Measurements from ENCODE around the gene UPB1. TPM values are rescaled to one million over a fixed set of nuclear protein-coding genes. Genes with fewer than 3 reads are reported as not detected.

The UPB1 gene
- total and polyA plus RNA-seq, 4 donors: 7.1 to 115 (median 58.8) TPM

- Histone ChIP-seq H3K4me3 (ENCODE audit: low read depth in 1 of 3, low read length in 3 of 3) (no peak overlapping the region), H3K9me3 (ENCODE audit: control insufficient read depth in 4 of 4, low read length in 3 of 4) (no peaks in the 10 kb centered on the region), H3K27me3 (ENCODE audit: control insufficient read depth in 4 of 4, insufficient read depth in 4 of 4, low read length in 3 of 4) (no peaks in the 10 kb centered on the region), H3K27ac (ENCODE audit: low read depth in 1 of 2, low read length in 2 of 2) (peak overlapping the region; percentile 81 to 88), H3K4me1 (ENCODE audit: control insufficient read depth in 4 of 4, insufficient read depth in 4 of 4, low read length in 3 of 4) (peaks cover 5 to 95% (median 74%) of the 10 kb centered on the region in 4 donors), H3K36me3 (ENCODE audit: control insufficient read depth in 4 of 4, insufficient read depth in 3 of 4, low read depth in 1 of 4, low read length in 3 of 4) (peaks cover 0 to 9% (median 0%) of the 10 kb centered on the region in 4 donors), H3K9ac (ENCODE audit: low read depth in 1 of 2, low read length in 2 of 2) (no peak overlapping the region)
- no peak for TF ChIP-seq GABPA (IDR thresholded peaks at IDR 0.05 in 1 of 2, conservative IDR thresholded peaks at IDR 0.05 in 1 of 2)
- no peak for TF ChIP-seq JUND (IDR thresholded peaks at IDR 0.05)
- TF ChIP-seq ATF3 (IDR thresholded peaks at IDR 0.05): no peak
- no peak for TF ChIP-seq MAX (IDR thresholded peaks at IDR 0.05)
- TF ChIP-seq RAD21 (IDR thresholded peaks at IDR 0.05): no peak
- no peak for TF ChIP-seq FOXA1 (IDR thresholded peaks at IDR 0.05)
- no peak for TF ChIP-seq REST (IDR thresholded peaks at IDR 0.05)
- TF ChIP-seq HNF4A (conservative IDR thresholded peaks at IDR 0.05): no peak
- no peak for TF ChIP-seq NR2F2 (IDR thresholded peaks at IDR 0.05)
- TF ChIP-seq HNF4G (IDR thresholded peaks at IDR 0.05): no peak
- TF ChIP-seq RXRA (IDR thresholded peaks at IDR 0.05): no peak
- 78% methylated on average over 7 of the region's 7 CpGs for WGBS
- no peak for DNase-seq (ENCODE audit: low spot score)
Observed at GRCh38 chr22:24502034-24502433, 6.9 kb downstream of the UPB1 start.

- no peak for DNase-seq (ENCODE audit: low spot score)
- TF ChIP-seq HNF4G (IDR thresholded peaks at IDR 0.05): no peak
- TF ChIP-seq CTCF (IDR thresholded peaks at IDR 0.05; ENCODE audit: low read depth, low read length, missing input control): no peak
- no peak for TF ChIP-seq FOXA2 (IDR thresholded peaks at IDR 0.05)
- no peak for TF ChIP-seq NR2F2 (IDR thresholded peaks at IDR 0.05)
- TF ChIP-seq HNF4A (conservative IDR thresholded peaks at IDR 0.05): no peak
- TF ChIP-seq SP1 (IDR thresholded peaks at IDR 0.05): no peak
- no peak for TF ChIP-seq ATF3 (IDR thresholded peaks at IDR 0.05)
- no peak for TF ChIP-seq EGR1 (IDR thresholded peaks at IDR 0.05; ENCODE audit: low read depth in 2 of 2)
- no peak for TF ChIP-seq REST (IDR thresholded peaks at IDR 0.05)
- peaks cover 9 to 95% (median 73%) of the 10 kb centered on the region in 4 donors for H3K4me1 ChIP-seq (ENCODE audit: control insufficient read depth in 4 of 4, insufficient read depth in 4 of 4, low read length in 3 of 4)
- H3K4me3 ChIP-seq (ENCODE audit: low read depth in 1 of 3, low read length in 3 of 3): no peak overlapping the region
- 91% methylated on average over 1 of the region's 1 CpG for WGBS
- no peak overlapping the region for H3K9ac ChIP-seq (ENCODE audit: low read depth in 1 of 2, low read length in 2 of 2)
- no peaks in the 10 kb centered on the region for H3K9me3 ChIP-seq (ENCODE audit: control insufficient read depth in 4 of 4, low read length in 3 of 4)
- no peaks in the 10 kb centered on the region for H3K27me3 ChIP-seq (ENCODE audit: control insufficient read depth in 4 of 4, insufficient read depth in 4 of 4, low read length in 3 of 4)
- peaks cover 0 to 9% (median 0%) of the 10 kb centered on the region in 4 donors for H3K36me3 ChIP-seq (ENCODE audit: control insufficient read depth in 4 of 4, insufficient read depth in 3 of 4, low read depth in 1 of 4, low read length in 3 of 4)
- peak overlapping the region; percentile 88 to 95 for H3K27ac ChIP-seq (ENCODE audit: low read depth in 1 of 2, low read length in 2 of 2)
Observed at GRCh38 chr22:24502541-24502940, 7.4 kb downstream of the UPB1 start.

Data from liver (tissue), 9 donors.